GM23248 (cell line): ENCODE results near the gene MLN.

Source experiments
- EZH2 ChIP-seq: fragments of 200-600 bp; sonication (generic); IDR thresholded peaks from 2 replicates; pipeline ENCODE4 v1.6.1; 2018; ENCODE audit warnings: antibody characterized with exemption, mild to moderate bottlenecking; ENCODE audit not compliant: insufficient read depth, poor library complexity, severe bottlenecking
- EZH2phosphoT487 ChIP-seq: fragments of 200-600 bp; sonication (generic); IDR thresholded peaks from 2 replicates; pipeline ENCODE4 v1.6.1; 2018; ENCODE audit warnings: antibody characterized with exemption, moderate library complexity, mild to moderate bottlenecking, low read depth; ENCODE audit not compliant: insufficient read depth

- TF ChIP-seq EZH2phosphoT487, result no peak
- TF ChIP-seq EZH2, result no peak
These were observed 51.8 kb downstream of the MLN start for GRCh38 chr6:33751771-33752645.
